B cell (primary cell): ENCODE results near the gene ELFN1. TPM values are rescaled to one million over a fixed set of nuclear protein-coding genes. Genes with fewer than 3 reads are reported as not detected.

Source experiments
- ATAC-seq: fragments of 200-7000 bp; cut with Tn5 transposase; one replicate; pipeline ENCODE4 v1.10.0; 2021; ENCODE audit warnings: low read depth, mild to moderate bottlenecking, moderate number of reproducible peaks, moderate library complexity
- CTCF ChIA-PET: fragments of 350-600 bp; sonication (Branson Sonifier 250); formaldehyde crosslinking; loops from one replicate; lab custom pipeline; 2021; ENCODE audit warnings: antibody characterized with exemption, inconsistent platforms; lab: Charles Lee
- POLR2A ChIA-PET: fragments of 350-600 bp; sonication (Branson Sonifier 250); formaldehyde crosslinking; loops from one replicate; lab custom pipeline; 2021; ENCODE audit warnings: antibody characterized with exemption; lab: Charles Lee
- DNase-seq: peaks from one replicate; pipeline ENCODE4 v3.0.0; 2013
- H2AFZ ChIP-seq: 2 replicates; pipeline ENCODE4 v1.6.1; 2012; ENCODE audit warnings: mild to moderate bottlenecking, low read depth, low read length; ENCODE audit not compliant: insufficient read depth, poor library complexity, severe bottlenecking
- H3K27ac ChIP-seq, 2 donors: 1 replicate in 1 of 2; 2 replicates in 1 of 2; pipeline ENCODE4 v1.5.1; 2012 to 2013; ENCODE audit warnings: low read length in 2 of 2, mild to moderate bottlenecking in 2 of 2, moderate library complexity in 1 of 2
- H3K27me3 ChIP-seq, 4 experiments: fragments of 200-600 bp in 1 of 4; sonication (generic) in 1 of 4; replicated peaks in 1 of 4; 1 replicate in 2 of 4; 2 replicates in 2 of 4; pipeline versions ENCODE4 v1.6.1 to v1.7.0; 2013 to 2016; ENCODE audit warnings: low read length in 3 of 4, mild to moderate bottlenecking in 2 of 4, mixed read lengths in 1 of 4, moderate library complexity in 1 of 4; ENCODE audit not compliant: insufficient read depth in 4 of 4, control insufficient read depth in 3 of 4; ENCODE audit errors: control extremely low read depth in 1 of 4
- H3K36me3 ChIP-seq, 2 experiments: replicated peaks in 1 of 2; 1 replicate in 1 of 2; 2 replicates in 1 of 2; pipeline versions ENCODE4 v1.6.1 to v1.7.1; 2013; ENCODE audit warnings: low read length in 1 of 2; ENCODE audit not compliant: insufficient read depth in 2 of 2, control insufficient read depth in 1 of 2; ENCODE audit errors: control extremely low read depth in 1 of 2, extremely low read depth in 1 of 2
- H3K4me1 ChIP-seq, 2 donors: fragments of 200-600 bp in 1 of 2; sonication (generic) in 1 of 2; 1 replicate in 1 of 2; 2 replicates in 1 of 2; pipeline versions ENCODE4 v1.5.1 to v1.6.1; 2013 to 2017; ENCODE audit warnings: low read length in 2 of 2; ENCODE audit not compliant: control insufficient read depth in 2 of 2, insufficient read depth in 2 of 2
- H3K4me2 ChIP-seq: replicated peaks from 2 replicates; pipeline ENCODE3; 2012; ENCODE audit warnings: mild to moderate bottlenecking, low read depth, low read length; ENCODE audit not compliant: poor library complexity, severe bottlenecking
- H3K4me3 ChIP-seq, 5 experiments: fragments of 200-600 bp in 1 of 5; sonication (generic) in 1 of 5; 1 replicate in 3 of 5; 2 replicates in 2 of 5; pipeline versions ENCODE4 v1.5.1 to v1.7.0; 2011 to 2016; ENCODE audit warnings: low read length in 4 of 5, mild to moderate bottlenecking in 4 of 5, low read depth in 2 of 5, control low read depth in 1 of 5, moderate library complexity in 1 of 5; ENCODE audit not compliant: insufficient read depth in 1 of 5; ENCODE audit errors: control extremely low read depth in 1 of 5, extremely low read depth in 1 of 5
- H3K79me2 ChIP-seq: fragments of 200-600 bp; sonication (generic); one replicate; pipeline ENCODE4 v1.6.0; 2016; ENCODE audit warnings: low read length; ENCODE audit not compliant: control insufficient read depth, insufficient read depth
- H3K9ac ChIP-seq: fragments of 200-600 bp; sonication (generic); 2 replicates; pipeline ENCODE4 v1.6.1; 2017; ENCODE audit warnings: mild to moderate bottlenecking, low read length, moderate library complexity
- H3K9me3 ChIP-seq, 3 donors: one replicate each; pipeline versions ENCODE4 v1.6.1 to v1.7.1; 2013; ENCODE audit warnings: low read length in 2 of 3; ENCODE audit not compliant: control insufficient read depth in 2 of 3, insufficient read depth in 1 of 3; ENCODE audit errors: control extremely low read depth in 1 of 3
- H4K20me1 ChIP-seq: 2 replicates; pipeline ENCODE4 v1.6.0; 2012; ENCODE audit warnings: mild to moderate bottlenecking, low read length; ENCODE audit not compliant: insufficient read depth, control insufficient read depth, poor library complexity, severe bottlenecking
- H3K27ac Mint-ChIP-seq: one replicate; pipeline ENCODE4 v1.8.0; 2021; ENCODE audit warnings: mixed read lengths
- H3K27me3 Mint-ChIP-seq: one replicate; pipeline ENCODE4 v1.8.0; 2021; ENCODE audit warnings: mixed read lengths
- H3K4me1 Mint-ChIP-seq: one replicate; pipeline ENCODE4 v1.8.0; 2021; ENCODE audit warnings: mixed read lengths
- H3K4me3 Mint-ChIP-seq: one replicate; pipeline ENCODE4 v1.8.0; 2021; ENCODE audit warnings: mixed read lengths
- H3K9me3 Mint-ChIP-seq: one replicate; pipeline ENCODE4 v1.8.0; 2022; ENCODE audit warnings: mixed read lengths; ENCODE audit not compliant: insufficient read depth
- CTCF ChIP-seq: fragments of 200-600 bp; IDR thresholded peaks from one replicate; pipeline ENCODE4 v1.8.0; 2022; ENCODE audit warnings: antibody characterized with exemption, mild to moderate bottlenecking
- EZH2 ChIP-seq: IDR thresholded peaks from 2 replicates; pipeline ENCODE4 v1.6.1; 2012; ENCODE audit warnings: borderline replicate concordance, low read depth, mild to moderate bottlenecking, moderate library complexity, low read length; ENCODE audit not compliant: insufficient read depth, poor library complexity, severe bottlenecking
- WGBS: methylation state at CpG from one replicate; pipeline ENCODE4 v1.1.5; 2013; ENCODE audit warnings: missing lambda C conversion rate; ENCODE audit not compliant: insufficient coverage; 5-methylcytosine and 5-hydroxymethylcytosine counted together
- intact Hi-C: fragments of 100-400 bp; cut with micrococcal nuclease; formaldehyde crosslinking; loops from one replicate; pipeline ENCODE4 v1.10.0; 2022
- polyA plus RNA-seq: library from polyadenylated mRNA; depleted of rRNA; stranded (reverse); fragments of >200 nt; gene quantifications from 2 replicates; pipeline ENCODE4 v1.2.3, GENCODE V29; 2012
- total RNA-seq, 2 donors: library from RNA; stranded (reverse); fragments of 120-200 nt in 1 of 2; gene quantifications; 1 replicate in 1 of 2; 2 replicates in 1 of 2; pipeline versions ENCODE4 v1.2.3 to v1.2.4, GENCODE V29; 2013 to 2022

The ELFN1 gene
- total and polyA plus RNA-seq, 2 donors (not counting 1 experiment from before 2014, with no cell fraction given), result 0.12 TPM; not detected in 1

- H3K4me2 ChIP-seq, result no peak overlapping the region
- Mint-ChIP-seq H3K27ac (no peak overlapping the region), H3K9me3 (peaks cover 5% of the 10 kb centered on the region), H3K27me3 (peaks cover 6% of the 10 kb centered on the region), H3K4me3 (no peak overlapping the region), H3K4me1 (no peaks in the 10 kb centered on the region)
- H3K36me3 ChIP-seq, result no peaks in the 10 kb centered on the region
- H2AFZ ChIP-seq, result no peak overlapping the region
- no peaks in the 10 kb centered on the region for H3K79me2 ChIP-seq
- ChIA-PET POLR2A (no interaction called here), CTCF (no interaction called here)
- 95% methylated on average over 3 of the region's 12 CpGs for WGBS
- no peak overlapping the region for H3K9ac ChIP-seq
- no peaks in the 10 kb centered on the region for H4K20me1 ChIP-seq
- ATAC-seq, result no peak
- no peak overlapping the region for H3K4me3 ChIP-seq
- DNase-seq, result no peak
- TF ChIP-seq EZH2, result no peak
- TF ChIP-seq CTCF, result no peak
- H3K27me3 ChIP-seq, result peaks cover 0 to 8% (median 2%) of the 10 kb centered on the region in 4 experiments
- H3K4me1 ChIP-seq, result no peaks in the 10 kb centered on the region
- peaks cover 0 to 25% (median 9%) of the 10 kb centered on the region in 3 donors for H3K9me3 ChIP-seq
- intact Hi-C loops, result no loop called here
- H3K27ac ChIP-seq, result no peak overlapping the region
Observed at GRCh38 chr7:1781369-1781768, 111.3 kb downstream of the ELFN1 start.

- no peaks in the 10 kb centered on the region for H4K20me1 ChIP-seq
- H3K36me3 ChIP-seq, result no peaks in the 10 kb centered on the region
- TF ChIP-seq CTCF, result no peak
- no peak for TF ChIP-seq EZH2
- ATAC-seq (no peak), DNase-seq (no peak)
- no peaks in the 10 kb centered on the region for H3K79me2 ChIP-seq
- ChIA-PET POLR2A (no interaction called here), CTCF (no interaction called here)
- H3K27me3 ChIP-seq, result peaks cover 0 to 8% (median 2%) of the 10 kb centered on the region in 4 experiments
- WGBS, result 94% methylated on average over 2 of the region's 3 CpGs
- no peak overlapping the region for H3K9ac ChIP-seq
- Mint-ChIP-seq H3K4me3 (no peak overlapping the region), H3K27me3 (peaks cover 21% of the 10 kb centered on the region), H3K4me1 (no peaks in the 10 kb centered on the region), H3K9me3 (no peaks in the 10 kb centered on the region), H3K27ac (no peak overlapping the region)
- peaks cover 0 to 12% (median 5%) of the 10 kb centered on the region in 3 donors for H3K9me3 ChIP-seq
- no peak overlapping the region for H2AFZ ChIP-seq
- H3K4me2 ChIP-seq, result no peak overlapping the region
- H3K27ac ChIP-seq, result no peak overlapping the region
- H3K4me3 ChIP-seq, result no peak overlapping the region
- intact Hi-C loops, result no loop called here
- no peaks in the 10 kb centered on the region for H3K4me1 ChIP-seq
Observed at GRCh38 chr7:1785839-1786238, 115.8 kb downstream of the ELFN1 start.
